ENCODE results near the gene LCA5.
"Not testable (repeated sequence)": the region's sequence is repeated elsewhere in the genome, so short reads cannot be mapped to it uniquely, and the experiment has no call there.

The LCA5 gene

GRCh38 chr6:79453558-79454042, 83.6 kb downstream of the LCA5 start:
- DNase-seq (ENCODE audit: low read depth), result peak; percentile 53
- no peak for TF ChIP-seq CTCF (conservative IDR thresholded peaks at IDR 0.05; ENCODE audit: low read length)
- no peak overlapping the region for H3K4me3 ChIP-seq (ENCODE audit: low read length)

GRCh38 chr6:79450984-79451383, 86.2 kb downstream of the LCA5 start:
- no peak for DNase-seq (ENCODE audit: low read depth)
- TF ChIP-seq CTCF (conservative IDR thresholded peaks at IDR 0.05; ENCODE audit: low read length), result no peak
- H3K4me3 ChIP-seq (ENCODE audit: low read length), result no peak overlapping the region

- H3K4me3 ChIP-seq (ENCODE audit: low read length), result no peak overlapping the region
- no peak for TF ChIP-seq CTCF (conservative IDR thresholded peaks at IDR 0.05; ENCODE audit: low read length)
- DNase-seq (ENCODE audit: low read depth), result no peak
Measured at GRCh38 chr6:79446006-79446405, 91.2 kb downstream of the LCA5 start.

GRCh38 chr6:79443876-79444275, 93.4 kb downstream of the LCA5 start:
- not testable (repeated sequence) for H3K4me3 ChIP-seq (ENCODE audit: low read length); DNase-seq (ENCODE audit: low read depth)

DNA sequence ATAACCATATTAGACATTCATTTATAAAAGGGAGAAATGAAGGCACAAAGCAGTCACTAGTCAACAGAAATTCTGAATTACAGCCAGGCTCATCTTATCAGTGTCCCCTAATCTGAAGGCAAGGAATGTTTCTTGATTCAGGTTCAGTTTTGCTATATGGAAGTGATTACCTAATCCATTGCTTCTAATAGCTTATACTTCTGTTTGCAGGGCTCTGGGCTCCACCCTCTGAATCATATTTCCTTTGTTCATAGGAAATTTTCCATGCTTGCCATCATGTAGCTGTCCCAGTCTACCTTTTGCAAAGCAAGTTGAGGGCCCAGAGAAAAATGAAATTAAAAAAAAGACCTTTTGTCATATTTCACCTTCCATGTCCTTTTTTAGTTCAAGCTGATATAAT, 96.0 kb downstream of the LCA5 start:
- no peak overlapping the region for H3K4me3 ChIP-seq (ENCODE audit: low read length)
- TF ChIP-seq CTCF (conservative IDR thresholded peaks at IDR 0.05; ENCODE audit: low read length), result no peak
- no peak for DNase-seq (ENCODE audit: low read depth)

GRCh38 chr6:79440598-79440997, 96.6 kb downstream of the LCA5 start:
- TF ChIP-seq CTCF (conservative IDR thresholded peaks at IDR 0.05; ENCODE audit: low read length), result no peak
- no peak for DNase-seq (ENCODE audit: low read depth)
- no peak overlapping the region for H3K4me3 ChIP-seq (ENCODE audit: low read length)

GRCh38 chr6:79438030-79438429, 99.2 kb downstream of the LCA5 start:
- TF ChIP-seq CTCF (conservative IDR thresholded peaks at IDR 0.05; ENCODE audit: low read length), result no peak
- no peak overlapping the region for H3K4me3 ChIP-seq (ENCODE audit: low read length)
- peak; percentile 5 for DNase-seq (ENCODE audit: low read depth)

- no peak for TF ChIP-seq CTCF (conservative IDR thresholded peaks at IDR 0.05; ENCODE audit: low read length)
- DNase-seq (ENCODE audit: low read depth), result peak; percentile 3
- H3K4me3 ChIP-seq (ENCODE audit: low read length), result no peak overlapping the region
Measured at GRCh38 chr6:79436241-79436640, 101.0 kb downstream of the LCA5 start.

All from AG10803 (cell line).